Measurements from ENCODE around the gene AIRE. TPM values are rescaled to one million over a fixed set of nuclear protein-coding genes. Genes with fewer than 3 reads are reported as not detected.

Gene AIRE
- not detected in 5 replicates for total RNA-seq (2022; extraction: Qiagen RNA extraction; ENCODE audit: low read depth)

GRCh38 chr21:44285138-44285992 is at the start of gene AIRE:
AIRE (plus strand) TSS chr21:44285876; CDS start chr21:44286007, 131 bp downstream.

GRCh38 chr21:44240842-44241241 is 44.8 kb upstream of the AIRE start, which contains the start of gene ICOSLG:
ICOSLG (minus strand) TSS chr21:44240943; CDS start chr21:44240817, 126 bp downstream.

GRCh38 chr21:44261675-44262295 is 23.9 kb upstream of the AIRE start, which contains the start of gene DNMT3L:
DNMT3L (minus strand) TSS chr21:44261897; CDS start chr21:44261259, 638 bp downstream.

GRCh38 chr21:44299458-44300261 is 14.0 kb downstream of the AIRE start, which contains the start of gene PFKL:
PFKL (plus strand) TSS chr21:44300053; CDS start chr21:44300106, 53 bp downstream.

GRCh38 chr21:44338971-44339910 is 53.6 kb downstream of the AIRE start, which contains the start of gene CFAP410:
CFAP410 (minus strand) TSS chr21:44339390; CDS start chr21:44339194, 196 bp downstream.

Other genes starting within 250 kb of the AIRE start
- 1.4 to 2.7 TPM (median 2.3 TPM) in 5 replicates for gene PWP2, start 178.5 kb upstream of the AIRE start, total RNA-seq (2022; extraction: Qiagen RNA extraction; ENCODE audit: low read depth)
- 2.4 to 6.4 TPM (median 3.9 TPM) in 5 replicates for gene GATD3, start 152.2 kb upstream of the AIRE start, total RNA-seq (2022; extraction: Qiagen RNA extraction; ENCODE audit: low read depth)
- 2.2 to 3.0 TPM (median 2.9 TPM) in 5 replicates for gene ICOSLG, start 44.9 kb upstream of the AIRE start, total RNA-seq (2022; extraction: Qiagen RNA extraction; ENCODE audit: low read depth)
- gene DNMT3L, start 24.0 kb upstream of the AIRE start, total RNA-seq (2022; extraction: Qiagen RNA extraction; ENCODE audit: low read depth), result not detected in 5 replicates
- gene PFKL, start 14.2 kb downstream of the AIRE start, total RNA-seq (2022; extraction: Qiagen RNA extraction; ENCODE audit: low read depth), result 35.3 to 79.4 TPM (median 57.5 TPM) in 5 replicates
- gene CFAP410, start 53.5 kb downstream of the AIRE start, total RNA-seq (2022; extraction: Qiagen RNA extraction; ENCODE audit: low read depth), result 5.6 to 11.1 TPM (median 8.5 TPM) in 5 replicates
- 5.2 to 10.6 TPM (median 8.9 TPM) in 5 replicates for gene TRPM2, start 67.7 kb downstream of the AIRE start, total RNA-seq (2022; extraction: Qiagen RNA extraction; ENCODE audit: low read depth)
- gene LRRC3, start 169.6 kb downstream of the AIRE start, total RNA-seq (2022; extraction: Qiagen RNA extraction; ENCODE audit: low read depth), result 1.0 to 2.1 TPM (median 1.6 TPM) in 5 replicates

Data from A549 treated with RU486 at 1 μM for 4 hours (cell line).